ENCODE results near the gene BLOC1S4. TPM values are rescaled to one million over a fixed set of nuclear protein-coding genes. Genes with fewer than 3 reads are reported as not detected.

Gene BLOC1S4
- total RNA-seq, 2 donors from 2014 or later, result 14.4 to 16.4 TPM

DNA sequence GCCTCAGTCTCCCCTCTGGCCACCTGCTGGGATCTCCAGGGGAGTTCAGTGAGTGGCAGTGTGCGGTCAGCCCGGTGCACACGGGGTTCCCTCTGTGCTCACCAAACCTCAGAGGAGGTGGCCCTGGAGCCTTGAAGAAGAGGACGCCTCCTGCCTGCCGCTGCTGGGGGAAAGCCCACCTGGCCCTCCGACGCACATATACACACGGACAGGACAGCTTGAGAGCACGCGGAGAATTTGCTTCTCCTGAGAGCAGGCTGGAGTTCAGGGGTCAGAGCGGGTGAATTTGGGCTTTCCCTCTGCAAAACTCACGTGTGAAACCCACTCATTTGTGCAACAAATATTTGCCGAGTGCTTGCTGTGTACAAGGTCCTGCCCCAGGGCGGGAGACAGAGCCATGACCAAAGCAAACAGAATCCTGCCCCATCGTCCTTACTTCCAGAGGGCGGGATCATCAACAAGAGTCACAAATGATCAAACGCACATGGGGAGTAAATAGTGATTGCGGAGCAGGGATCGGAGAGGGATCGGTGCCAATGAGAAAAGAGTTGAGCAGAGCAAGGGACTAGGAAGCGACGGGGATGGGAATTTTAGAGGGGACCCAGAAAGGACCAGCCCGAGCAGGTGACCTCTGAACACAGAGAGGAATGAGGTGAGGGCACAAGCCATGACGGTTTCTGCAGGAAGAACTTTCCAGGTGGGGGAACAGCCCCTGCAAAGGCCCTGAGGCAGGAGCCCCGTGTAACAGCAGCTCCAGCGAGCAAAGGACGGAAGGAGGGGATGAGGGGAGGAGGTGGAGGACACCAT is 17.6 kb downstream of the BLOC1S4 start:
- Histone ChIP-seq H3K27ac (no peak overlapping the region), H3K4me1 (no peaks in the 10 kb centered on the region), H3K9ac (ENCODE audit: low read depth in 2 of 2, low read length in 2 of 2) (no peak overlapping the region), H3K9me3 (no peaks in the 10 kb centered on the region), H3K4me3 (no peak overlapping the region), H3K36me3 (no peaks in the 10 kb centered on the region), H3K27me3 (no peaks in the 10 kb centered on the region)
- intact Hi-C loops (cut with DNase I), result no loop called here
- TF ChIP-seq, protein P1, sequence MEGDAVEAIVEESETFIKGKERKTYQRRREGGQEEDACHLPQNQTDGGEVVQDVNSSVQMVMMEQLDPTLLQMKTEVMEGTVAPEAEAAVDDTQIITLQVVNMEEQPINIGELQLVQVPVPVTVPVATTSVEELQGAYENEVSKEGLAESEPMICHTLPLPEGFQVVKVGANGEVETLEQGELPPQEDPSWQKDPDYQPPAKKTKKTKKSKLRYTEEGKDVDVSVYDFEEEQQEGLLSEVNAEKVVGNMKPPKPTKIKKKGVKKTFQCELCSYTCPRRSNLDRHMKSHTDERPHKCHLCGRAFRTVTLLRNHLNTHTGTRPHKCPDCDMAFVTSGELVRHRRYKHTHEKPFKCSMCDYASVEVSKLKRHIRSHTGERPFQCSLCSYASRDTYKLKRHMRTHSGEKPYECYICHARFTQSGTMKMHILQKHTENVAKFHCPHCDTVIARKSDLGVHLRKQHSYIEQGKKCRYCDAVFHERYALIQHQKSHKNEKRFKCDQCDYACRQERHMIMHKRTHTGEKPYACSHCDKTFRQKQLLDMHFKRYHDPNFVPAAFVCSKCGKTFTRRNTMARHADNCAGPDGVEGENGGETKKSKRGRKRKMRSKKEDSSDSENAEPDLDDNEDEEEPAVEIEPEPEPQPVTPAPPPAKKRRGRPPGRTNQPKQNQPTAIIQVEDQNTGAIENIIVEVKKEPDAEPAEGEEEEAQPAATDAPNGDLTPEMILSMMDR (IDR thresholded peaks at IDR 0.05), result no peak
- DNase-seq, result no peak

DNA sequence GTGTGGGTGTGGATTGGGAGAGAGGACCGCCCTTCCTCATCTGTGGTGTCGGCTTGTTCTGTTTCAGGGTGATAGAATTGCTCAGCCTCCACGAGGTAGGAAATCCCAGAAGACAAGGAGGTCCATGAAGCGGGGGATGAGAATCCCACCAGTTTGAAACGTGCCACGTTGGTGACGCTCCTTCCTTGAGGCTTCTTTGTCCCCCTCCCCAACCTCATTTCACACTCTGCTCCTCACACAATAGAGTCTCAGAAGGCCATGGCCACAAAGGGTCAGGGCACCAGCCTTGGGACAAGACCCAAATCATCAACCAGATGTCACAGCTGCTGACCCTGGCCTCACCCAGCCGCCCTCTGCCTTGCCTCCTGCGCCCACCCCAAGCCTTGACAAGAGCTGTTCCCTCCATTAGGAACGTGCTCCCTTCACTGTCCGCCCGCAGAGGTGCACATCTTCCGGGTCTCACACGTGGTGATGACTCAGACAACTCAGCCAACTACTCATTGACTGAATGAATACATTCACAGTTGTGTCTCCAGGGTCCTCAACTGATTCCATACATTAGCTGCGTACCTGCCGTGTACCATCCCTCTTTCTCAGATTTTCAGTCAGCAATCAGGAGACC is 18.3 kb downstream of the BLOC1S4 start:
- H3K36me3 ChIP-seq, result no peaks in the 10 kb centered on the region
- H3K27ac ChIP-seq, result no peak overlapping the region
- H3K9me3 ChIP-seq, result no peaks in the 10 kb centered on the region
- TF ChIP-seq, protein P1 (IDR thresholded peaks at IDR 0.05), result no peak
- no peak for DNase-seq
- H3K4me3 ChIP-seq, result no peak overlapping the region
- intact Hi-C loops (cut with DNase I), result no loop called here
- no peaks in the 10 kb centered on the region for H3K27me3 ChIP-seq
- H3K9ac ChIP-seq (ENCODE audit: low read depth in 2 of 2, low read length in 2 of 2), result no peak overlapping the region
- no peaks in the 10 kb centered on the region for H3K4me1 ChIP-seq

DNA sequence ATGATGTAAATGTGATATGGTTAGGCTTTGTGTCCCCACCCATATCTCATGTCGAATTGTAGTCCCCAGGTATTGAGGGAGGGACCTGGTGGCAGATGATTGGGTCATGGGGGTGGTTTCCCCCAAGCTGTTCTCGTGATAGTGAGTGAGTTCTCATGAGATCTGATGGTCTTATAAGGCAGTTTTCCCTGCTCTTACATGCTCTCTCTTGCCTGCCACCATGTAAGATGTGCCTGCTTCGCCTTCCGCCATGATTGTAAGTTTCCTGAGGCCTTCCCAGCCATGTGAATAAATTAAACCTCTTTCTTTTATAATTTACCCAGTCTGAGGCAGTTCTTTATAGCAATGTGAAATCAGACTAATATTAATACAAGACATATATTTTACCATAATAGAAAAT is 23.9 kb downstream of the BLOC1S4 start:
- H3K9ac ChIP-seq (ENCODE audit: low read depth in 2 of 2, low read length in 2 of 2), result no peak overlapping the region
- H3K4me1 ChIP-seq, result no peaks in the 10 kb centered on the region
- no peak overlapping the region for H3K4me3 ChIP-seq
- H3K27me3 ChIP-seq, result no peaks in the 10 kb centered on the region
- intact Hi-C loops (cut with DNase I), result no loop called here
- no peak overlapping the region for H3K27ac ChIP-seq
- no peak for DNase-seq
- TF ChIP-seq, protein P1 (IDR thresholded peaks at IDR 0.05), result no peak
- no peaks in the 10 kb centered on the region for H3K9me3 ChIP-seq
- H3K36me3 ChIP-seq, result no peaks in the 10 kb centered on the region

DNA sequence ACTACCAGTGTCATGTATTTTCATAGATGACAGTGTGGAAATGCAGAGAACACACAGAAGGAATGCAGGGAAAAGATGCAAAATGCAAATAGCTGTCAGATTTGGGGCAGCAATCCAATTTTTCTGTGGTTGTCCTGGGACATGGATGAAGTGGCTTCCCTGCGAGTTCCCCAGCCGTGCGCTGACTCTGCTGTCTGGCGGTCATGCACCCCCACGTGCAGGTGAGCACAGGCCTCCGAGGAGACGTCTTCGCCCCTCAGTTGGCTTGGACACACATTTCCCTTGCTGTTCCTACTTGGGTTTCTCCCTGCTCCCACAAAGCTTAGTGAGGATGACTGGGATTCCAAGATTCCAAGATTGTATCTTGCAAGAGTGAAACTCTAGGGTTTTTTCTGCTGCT is 24.4 kb downstream of the BLOC1S4 start:
- H3K27me3 ChIP-seq, result no peaks in the 10 kb centered on the region
- H3K9ac ChIP-seq (ENCODE audit: low read depth in 2 of 2, low read length in 2 of 2), result no peak overlapping the region
- H3K4me3 ChIP-seq, result no peak overlapping the region
- DNase-seq, result no peak
- intact Hi-C loops (cut with DNase I), result no loop called here
- H3K4me1 ChIP-seq, result no peaks in the 10 kb centered on the region
- H3K27ac ChIP-seq, result no peak overlapping the region
- no peaks in the 10 kb centered on the region for H3K36me3 ChIP-seq
- no peaks in the 10 kb centered on the region for H3K9me3 ChIP-seq
- TF ChIP-seq, protein P1 (IDR thresholded peaks at IDR 0.05), result no peak

DNA sequence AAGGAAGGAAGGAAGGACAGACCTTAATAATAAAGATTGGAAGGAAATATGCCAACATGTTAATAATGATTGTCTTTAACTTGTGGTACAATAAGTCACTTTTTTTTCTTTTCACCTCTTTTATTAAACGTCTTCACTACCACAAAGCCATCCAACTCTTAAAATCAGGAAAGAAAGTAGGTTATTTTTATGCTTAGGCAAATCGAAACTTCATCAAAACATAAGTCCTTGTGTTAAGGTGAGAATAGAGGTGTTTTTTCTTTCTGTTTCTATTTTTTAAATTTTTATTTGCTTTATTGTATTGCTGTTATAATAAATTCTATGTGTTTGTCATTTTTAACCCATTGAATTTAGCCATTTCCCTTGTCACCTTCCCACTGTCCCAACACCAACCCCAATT is 26.5 kb downstream of the BLOC1S4 start:
- H3K27me3 ChIP-seq, result no peaks in the 10 kb centered on the region
- H3K4me3 ChIP-seq, result no peak overlapping the region
- no peaks in the 10 kb centered on the region for H3K36me3 ChIP-seq
- no peak for DNase-seq
- intact Hi-C loops (cut with DNase I), result no loop called here
- TF ChIP-seq, protein P1 (IDR thresholded peaks at IDR 0.05), result no peak
- H3K9ac ChIP-seq (ENCODE audit: low read depth in 2 of 2, low read length in 2 of 2), result no peak overlapping the region
- H3K9me3 ChIP-seq, result no peaks in the 10 kb centered on the region
- no peak overlapping the region for H3K27ac ChIP-seq
- H3K4me1 ChIP-seq, result no peaks in the 10 kb centered on the region
